Mesenchymal stem cell (in vitro differentiated cells and primary cell): ENCODE results near the gene MAPK12.

Source experiments
- DNase-seq: peaks from one replicate; pipeline ENCODE4 v3.0.0-alpha.2; 2013
- H2AFZ ChIP-seq: one replicate; pipeline ENCODE4 v1.6.1; 2013; ENCODE audit warnings: low read depth, mild to moderate bottlenecking, control low read depth, inconsistent platforms, low read length, moderate library complexity
- H2AK5ac ChIP-seq: 2 replicates; pipeline ENCODE4 v1.6.1; 2013; ENCODE audit warnings: low read length, moderate library complexity, mild to moderate bottlenecking, inconsistent platforms; ENCODE audit not compliant: severe bottlenecking
- H2BK120ac ChIP-seq: one replicate; pipeline ENCODE4 v1.6.1; 2013; ENCODE audit warnings: low read depth, mild to moderate bottlenecking, inconsistent platforms, low read length, moderate library complexity
- H2BK12ac ChIP-seq, 2 experiments: one replicate each; pipeline ENCODE4 v1.6.1; 2013; ENCODE audit warnings: inconsistent platforms in 2 of 2, low read length in 2 of 2, mild to moderate bottlenecking in 2 of 2, moderate library complexity in 2 of 2, control low read depth in 1 of 2
- H2BK15ac ChIP-seq: one replicate; pipeline ENCODE4 v1.6.1; 2013; ENCODE audit warnings: mild to moderate bottlenecking, low read depth, inconsistent platforms; ENCODE audit not compliant: poor library complexity, severe bottlenecking
- H2BK5ac ChIP-seq: 2 replicates; pipeline ENCODE4 v1.6.1; 2013; ENCODE audit warnings: low read depth, mild to moderate bottlenecking, low read length, control low read depth, inconsistent platforms; ENCODE audit not compliant: poor library complexity, severe bottlenecking
- H3K14ac ChIP-seq, 2 experiments: one replicate each; pipeline ENCODE4 v1.6.1; 2013; ENCODE audit warnings: inconsistent platforms in 2 of 2, low read length in 2 of 2, control low read depth in 1 of 2, mild to moderate bottlenecking in 1 of 2, moderate library complexity in 1 of 2
- H3K18ac ChIP-seq, 2 experiments: one replicate each; pipeline ENCODE4 v1.6.1; 2013; ENCODE audit warnings: inconsistent platforms in 2 of 2, low read length in 2 of 2, control low read depth in 1 of 2, low read depth in 1 of 2, mild to moderate bottlenecking in 1 of 2
- H3K23ac ChIP-seq, 2 experiments: one replicate each; pipeline ENCODE4 v1.6.1; 2013; ENCODE audit warnings: inconsistent platforms in 2 of 2, low read length in 2 of 2, mild to moderate bottlenecking in 2 of 2, moderate library complexity in 2 of 2, control low read depth in 1 of 2
- H3K27ac ChIP-seq: 2 replicates; pipeline ENCODE4 v1.5.1; 2013; ENCODE audit warnings: mild to moderate bottlenecking, moderate library complexity, low read length, control low read depth, inconsistent platforms; ENCODE audit not compliant: poor library complexity, severe bottlenecking
- H3K27me3 ChIP-seq, 2 experiments: 2 replicates each; pipeline versions ENCODE4 v1.6.1 to v1.7.0; 2013; ENCODE audit warnings: low read length in 2 of 2, mild to moderate bottlenecking in 2 of 2, moderate library complexity in 2 of 2, control low read depth in 1 of 2, inconsistent platforms in 1 of 2; ENCODE audit not compliant: control insufficient read depth in 1 of 2, insufficient read depth in 1 of 2
- H3K36me3 ChIP-seq, 2 experiments: 2 replicates each; pipeline versions ENCODE4 v1.6.1 to v1.7.0; 2013; ENCODE audit warnings: low read length in 2 of 2, control low read depth in 1 of 2, inconsistent platforms in 1 of 2, low read depth in 1 of 2, mild to moderate bottlenecking in 1 of 2; ENCODE audit not compliant: insufficient read depth in 2 of 2, control insufficient read depth in 1 of 2
- H3K4ac ChIP-seq, 2 experiments: one replicate each; pipeline ENCODE4 v1.6.1; 2013; ENCODE audit warnings: inconsistent platforms in 2 of 2, low read length in 2 of 2, mild to moderate bottlenecking in 2 of 2, moderate library complexity in 2 of 2, control low read depth in 1 of 2, low read depth in 1 of 2
- H3K4me1 ChIP-seq: 2 replicates; pipeline ENCODE4 v1.6.1; 2013; ENCODE audit warnings: low read depth, low read length, control low read depth; ENCODE audit not compliant: control insufficient read depth, insufficient read depth
- H3K4me2 ChIP-seq: 2 replicates; pipeline ENCODE4 v1.6.1; 2013; ENCODE audit warnings: low read length, mild to moderate bottlenecking, inconsistent platforms; ENCODE audit not compliant: poor library complexity, severe bottlenecking
- H3K4me3 ChIP-seq, 2 experiments: 2 replicates each; pipeline versions ENCODE4 v1.5.1 to v1.7.0; 2013; ENCODE audit warnings: low read length in 2 of 2, mild to moderate bottlenecking in 2 of 2, control low read depth in 1 of 2, low read depth in 1 of 2; ENCODE audit not compliant: insufficient read depth in 1 of 2
- H3K79me1 ChIP-seq: replicated peaks from 2 replicates; pipeline ENCODE4 v1.6.1; 2013; ENCODE audit warnings: mild to moderate bottlenecking, control low read depth, low read length, inconsistent platforms; ENCODE audit not compliant: poor library complexity, severe bottlenecking
- H3K9ac ChIP-seq: 2 replicates; pipeline ENCODE4 v1.7.0; 2013; ENCODE audit warnings: mild to moderate bottlenecking, low read length, moderate library complexity
- H3K9me3 ChIP-seq: 2 replicates; pipeline ENCODE4 v1.7.0; 2013; ENCODE audit warnings: mild to moderate bottlenecking, low read length; ENCODE audit not compliant: control insufficient read depth
- H4K8ac ChIP-seq: one replicate; pipeline ENCODE4 v1.6.1; 2013; ENCODE audit warnings: inconsistent platforms, mild to moderate bottlenecking, low read length, moderate library complexity
- H4K91ac ChIP-seq: one replicate; pipeline ENCODE4 v1.6.1; 2013; ENCODE audit warnings: mild to moderate bottlenecking, low read length, inconsistent platforms
- WGBS: methylation state at CpG from one replicate; pipeline ENCODE4 v1.1.7; 2013; ENCODE audit warnings: mixed read lengths; 5-methylcytosine and 5-hydroxymethylcytosine counted together

Gene MAPK12

GRCh38 chr22:50226875-50227165 is 34.7 kb downstream of the MAPK12 start:
- H4K8ac ChIP-seq = no peak overlapping the region
- H2BK120ac ChIP-seq = no peak overlapping the region
- H3K9me3 ChIP-seq = no peaks in the 10 kb centered on the region
- H3K23ac ChIP-seq = no peak overlapping the region
- no peak overlapping the region for H3K18ac ChIP-seq
- peaks cover 56 to 83% of the 10 kb centered on the region in 2 experiments for H3K36me3 ChIP-seq
- no peak overlapping the region for H3K27ac ChIP-seq
- H2AFZ ChIP-seq = no peak overlapping the region
- no peak overlapping the region for H2BK5ac ChIP-seq
- H3K9ac ChIP-seq = no peak overlapping the region
- no peak for DNase-seq
- peaks cover 2% of the 10 kb centered on the region for H3K4me1 ChIP-seq
- 98% methylated on average over 18 of the region's 18 CpGs for WGBS
- no peak overlapping the region for H2BK15ac ChIP-seq
- H3K27me3 ChIP-seq = no peaks in the 10 kb centered on the region
- H3K4ac ChIP-seq = no peak overlapping the region
- H2BK12ac ChIP-seq = no peak overlapping the region
- no peak overlapping the region for H4K91ac ChIP-seq
- peaks cover 34% of the 10 kb centered on the region for H3K79me1 ChIP-seq
- no peak overlapping the region for H3K4me3 ChIP-seq
- H2AK5ac ChIP-seq = no peak overlapping the region
- H3K4me2 ChIP-seq = no peak overlapping the region
- no peak overlapping the region for H3K14ac ChIP-seq

DNA sequence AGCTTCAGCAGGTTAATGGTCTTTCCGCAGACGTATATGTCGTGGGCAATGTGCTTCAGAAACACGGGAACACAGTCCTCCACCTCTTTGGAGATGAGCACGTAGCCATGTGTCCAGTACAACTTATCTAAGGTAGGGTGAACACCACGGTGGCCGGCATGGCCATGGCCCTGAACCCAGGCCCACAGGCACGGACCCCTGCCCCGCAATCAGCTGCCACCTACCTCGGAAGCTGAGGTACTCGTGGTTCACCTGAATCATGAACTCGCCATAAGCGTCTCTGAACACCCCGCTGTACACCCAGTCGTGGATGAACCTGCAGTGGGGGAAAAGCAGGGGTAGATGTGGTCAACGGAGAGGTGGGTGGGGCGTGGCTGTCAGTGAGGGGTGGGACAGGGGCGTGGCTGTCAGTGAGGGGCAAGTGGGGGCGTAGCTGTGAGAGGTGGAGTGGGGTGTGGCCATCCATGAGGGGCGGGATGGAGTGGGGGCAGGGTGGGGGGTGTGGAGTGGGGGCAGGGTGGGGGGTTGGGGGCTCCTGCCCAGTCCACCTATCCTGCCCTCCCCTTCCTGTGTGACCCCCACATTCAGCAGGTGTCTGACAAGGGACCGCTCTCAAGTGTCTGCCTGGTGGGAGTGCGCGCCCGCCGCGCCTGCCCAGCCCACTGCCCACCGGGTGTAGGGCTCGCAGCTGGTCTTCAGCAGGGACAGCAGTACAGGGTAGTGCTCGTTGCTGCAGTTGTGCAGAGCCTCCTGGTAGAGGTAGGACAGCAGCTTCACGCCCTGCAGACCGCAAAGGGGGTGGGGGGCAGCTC is 35.2 kb downstream of the MAPK12 start:
- H3K27me3 ChIP-seq = no peaks in the 10 kb centered on the region
- no peak overlapping the region for H3K18ac ChIP-seq
- no peak overlapping the region for H2BK15ac ChIP-seq
- no peak overlapping the region for H3K14ac ChIP-seq
- no peak overlapping the region for H2AK5ac ChIP-seq
- H3K79me1 ChIP-seq = peaks cover 37% of the 10 kb centered on the region
- H3K4me3 ChIP-seq = no peak overlapping the region
- H3K4me2 ChIP-seq = no peak overlapping the region
- H2BK5ac ChIP-seq = no peak overlapping the region
- 95% methylated on average over 27 of the region's 31 CpGs for WGBS
- H3K9me3 ChIP-seq = no peaks in the 10 kb centered on the region
- H3K23ac ChIP-seq = no peak overlapping the region
- H3K4me1 ChIP-seq = peaks cover 2% of the 10 kb centered on the region
- no peak overlapping the region for H2BK120ac ChIP-seq
- H3K36me3 ChIP-seq = peaks cover 61 to 88% of the 10 kb centered on the region in 2 experiments
- no peak overlapping the region for H4K8ac ChIP-seq
- H2AFZ ChIP-seq = no peak overlapping the region
- H4K91ac ChIP-seq = no peak overlapping the region
- H3K27ac ChIP-seq = no peak overlapping the region
- no peak for DNase-seq
- no peak overlapping the region for H3K4ac ChIP-seq
- no peak overlapping the region for H2BK12ac ChIP-seq
- H3K9ac ChIP-seq = no peak overlapping the region

DNA sequence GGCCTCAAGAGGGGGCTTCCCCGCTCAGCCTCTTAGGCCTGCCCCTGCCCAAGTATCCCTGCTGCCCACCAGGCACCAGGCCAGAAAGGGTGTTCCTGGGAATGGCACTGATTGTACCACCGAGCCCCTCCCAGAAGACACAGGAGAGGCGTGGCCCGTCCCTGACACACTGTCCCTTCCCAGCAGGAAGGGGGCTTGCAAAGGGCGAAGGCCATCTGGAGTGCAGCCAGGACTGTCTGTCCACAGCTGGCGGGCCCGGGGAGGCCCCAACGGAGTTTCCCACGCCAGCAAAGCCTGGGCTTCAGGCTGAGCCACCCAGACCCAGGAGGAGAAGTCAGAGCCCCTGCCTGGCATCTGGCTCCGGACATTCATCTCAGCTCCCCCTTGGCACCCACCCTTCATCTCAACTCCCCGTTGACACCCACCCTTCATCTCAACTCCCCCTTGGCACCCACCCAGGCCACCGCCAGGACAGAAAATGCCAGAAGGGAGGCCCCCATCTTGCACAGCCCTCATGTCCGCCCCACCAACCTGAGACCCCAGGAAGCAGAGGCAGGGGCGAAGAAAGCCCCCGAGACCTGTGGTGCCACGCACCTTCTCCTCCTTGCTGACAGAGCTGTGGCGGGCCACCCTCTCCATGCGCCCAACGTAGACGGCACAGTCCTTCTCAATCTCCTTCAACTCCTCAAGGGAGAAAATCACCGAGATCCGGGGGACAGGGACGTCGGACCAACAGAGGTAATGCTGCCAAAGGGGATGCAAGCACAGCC is 36.1 kb downstream of the MAPK12 start:
- Histone ChIP-seq H3K27me3 (no peaks in the 10 kb centered on the region), H3K9me3 (no peaks in the 10 kb centered on the region), H2BK120ac (no peak overlapping the region), H3K4me3 (no peak overlapping the region), H3K36me3 (peaks cover 70 to 94% of the 10 kb centered on the region in 2 experiments), H3K27ac (no peak overlapping the region), H2BK12ac (no peak overlapping the region), H2BK15ac (no peak overlapping the region), H3K18ac (no peak overlapping the region), H2BK5ac (no peak overlapping the region), H3K14ac (no peak overlapping the region), H2AFZ (no peak overlapping the region), H3K23ac (no peak overlapping the region), H4K8ac (no peak overlapping the region), H3K4me1 (peaks cover 2% of the 10 kb centered on the region), H2AK5ac (no peak overlapping the region), H3K4ac (no peak overlapping the region), H3K4me2 (no peak overlapping the region), H3K9ac (no peak overlapping the region), H3K79me1 (peaks cover 38% of the 10 kb centered on the region), H4K91ac (no peak overlapping the region)
- no peak for DNase-seq
- 95% methylated on average over 24 of the region's 24 CpGs for WGBS

GRCh38 chr22:50224071-50224470 is 37.4 kb downstream of the MAPK12 start:
- Histone ChIP-seq H3K18ac (no peak overlapping the region), H3K79me1 (peaks cover 38% of the 10 kb centered on the region), H2BK5ac (no peak overlapping the region), H3K4me2 (no peak overlapping the region), H2AK5ac (no peak overlapping the region), H4K8ac (no peak overlapping the region), H3K4ac (no peak overlapping the region), H2BK12ac (no peak overlapping the region), H3K9ac (no peak overlapping the region), H3K23ac (no peak overlapping the region), H3K27me3 (no peaks in the 10 kb centered on the region), H3K27ac (no peak overlapping the region), H3K14ac (no peak overlapping the region), H4K91ac (no peak overlapping the region), H3K4me3 (no peak overlapping the region), H3K36me3 (peaks cover 73 to 98% of the 10 kb centered on the region in 2 experiments), H3K4me1 (peaks cover 9% of the 10 kb centered on the region), H3K9me3 (no peaks in the 10 kb centered on the region), H2BK15ac (no peak overlapping the region), H2AFZ (no peak overlapping the region), H2BK120ac (no peak overlapping the region)
- 95% methylated on average over 16 of the region's 16 CpGs for WGBS
- DNase-seq = no peak
